Endothelial cell of umbilical vein (primary cell): ENCODE measurements around the gene FAXDC2. TPM values are rescaled to one million over a fixed set of nuclear protein-coding genes. Genes with fewer than 3 reads are reported as not detected.
A peak's percentile ranks its signal among the peaks of the same experiment; 100 is the strongest.

ENCODE experiments used
- BruUV-seq: library from RNA; stranded (reverse); fragments of 400-500 nt; replicated peaks from 2 replicates; lab custom pipeline; 2021; lab: Mats Ljungman, UMichigan
- CTCF ChIA-PET: fragments of 300-600, 350-600 bp; sonication (Branson Sonifier 250); formaldehyde crosslinking; loops from one replicate; lab custom pipeline; 2021; ENCODE audit warnings: antibody characterized with exemption, inconsistent platforms; lab: Charles Lee
- POLR2A ChIA-PET: fragments of 300-600, 350-600 bp; sonication (Branson Sonifier 250); formaldehyde crosslinking; loops from one replicate; lab custom pipeline; 2021; ENCODE audit warnings: antibody characterized with exemption, inconsistent platforms; lab: Charles Lee
- DNase-seq: peaks from one replicate; pipeline ENCODE4 v3.0.0-alpha.2; 2011; ENCODE audit warnings: low read depth, low spot score
- FAIRE-seq: peaks from 2 replicates; lab custom pipeline; 2011; peaks lifted over from hg19 to GRCh38; lab: Jason Lieb, UNC
- H2AFZ ChIP-seq: 2 replicates; pipeline ENCODE4 v1.6.0; 2012; ENCODE audit warnings: low read depth, low read length, control low read depth, inconsistent platforms
- H3K27ac ChIP-seq: 2 replicates; pipeline ENCODE4 v1.5.1; 2011; ENCODE audit warnings: low read depth, mild to moderate bottlenecking, control low read depth, low read length, moderate library complexity; ENCODE audit not compliant: insufficient read depth
- H3K27me3 ChIP-seq, 2 experiments: 2 replicates each; pipeline versions ENCODE4 v1.6.0 to v1.6.1; 2011; ENCODE audit warnings: low read length in 2 of 2, mixed read lengths in 1 of 2; ENCODE audit not compliant: control insufficient read depth in 2 of 2, insufficient read depth in 2 of 2
- H3K36me3 ChIP-seq, 2 experiments: 2 replicates in 1 of 2; 3 replicates in 1 of 2; pipeline ENCODE4 v1.5.1; 2011; ENCODE audit warnings: low read length in 2 of 2, mild to moderate bottlenecking in 1 of 2, moderate library complexity in 1 of 2; ENCODE audit not compliant: control insufficient read depth in 2 of 2, insufficient read depth in 2 of 2; ENCODE audit errors: extremely low read depth in 1 of 2
- H3K4me1 ChIP-seq: 3 replicates; pipeline ENCODE4 v1.5.1; 2011; ENCODE audit warnings: mild to moderate bottlenecking, low read length; ENCODE audit not compliant: control insufficient read depth, insufficient read depth; ENCODE audit errors: extremely low read depth
- H3K4me2 ChIP-seq: 2 replicates; pipeline ENCODE4 v1.6.1; 2011; ENCODE audit warnings: low read length, control low read depth, mixed read lengths; ENCODE audit not compliant: insufficient read depth
- H3K4me3 ChIP-seq, 3 experiments: fragments of 200-600 bp in 1 of 3; sonication (generic), shearing (Covaris generic) in 1 of 3; replicated peaks in 1 of 3; 2 replicates each; pipeline ENCODE4 v1.5.1; 2011 to 2016; ENCODE audit warnings: control low read depth in 3 of 3, low read length in 3 of 3, mild to moderate bottlenecking in 2 of 3, inconsistent platforms in 1 of 3, low read depth in 1 of 3, moderate library complexity in 1 of 3; ENCODE audit not compliant: insufficient read depth in 1 of 3
- H3K79me2 ChIP-seq: 2 replicates; pipeline ENCODE4 v1.6.0; 2012; ENCODE audit warnings: low read length, inconsistent platforms; ENCODE audit not compliant: control insufficient read depth, insufficient read depth
- H3K9ac ChIP-seq: replicated peaks from 2 replicates; pipeline ENCODE3; 2011; ENCODE audit warnings: low read length, control low read depth; ENCODE audit not compliant: insufficient read depth; ENCODE audit errors: extremely low read depth
- H3K9me1 ChIP-seq: replicated peaks from 3 replicates; pipeline ENCODE4 v1.6.0; 2011; ENCODE audit warnings: mild to moderate bottlenecking, low read length; ENCODE audit not compliant: control insufficient read depth, insufficient read depth; ENCODE audit errors: extremely low read depth
- H3K9me3 ChIP-seq: replicated peaks from 2 replicates; pipeline ENCODE4 v1.5.1; 2012; ENCODE audit warnings: low read length, inconsistent platforms; ENCODE audit not compliant: control insufficient read depth, insufficient read depth
- H4K20me1 ChIP-seq: replicated peaks from 2 replicates; pipeline ENCODE3; 2011; ENCODE audit warnings: mild to moderate bottlenecking, low read length; ENCODE audit not compliant: control insufficient read depth, insufficient read depth; ENCODE audit errors: extremely low read depth
- EZH2 ChIP-seq: IDR thresholded peaks from 2 replicates; pipeline ENCODE4 v1.6.1; 2012; ENCODE audit warnings: borderline replicate concordance, low read depth, mild to moderate bottlenecking, moderate library complexity, low read length, inconsistent platforms; ENCODE audit not compliant: severe bottlenecking
- FOS ChIP-seq: IDR thresholded peaks from 2 replicates; pipeline ENCODE4 v1.6.1; 2011; ENCODE audit warnings: mild to moderate bottlenecking, low read length, moderate library complexity, borderline replicate concordance; ENCODE audit not compliant: insufficient read depth
- GATA2 ChIP-seq: IDR thresholded peaks from 2 replicates; pipeline ENCODE4 v1.7.0; 2011; ENCODE audit warnings: low read depth, mild to moderate bottlenecking, moderate library complexity, mixed read lengths, low read length; ENCODE audit not compliant: insufficient read length, insufficient read depth
- JUN ChIP-seq: IDR thresholded peaks from 2 replicates; pipeline ENCODE4 v1.6.1; 2011; ENCODE audit warnings: borderline replicate concordance, low read depth; ENCODE audit not compliant: insufficient read length, insufficient read depth
- POLR2A ChIP-seq: IDR thresholded peaks from 2 replicates; pipeline ENCODE4 v1.6.1; 2012; ENCODE audit warnings: low read depth, mild to moderate bottlenecking, control low read depth, low read length
- dilution Hi-C: fragments of 300-500 bp; cut with MboI; formaldehyde crosslinking; loops from one replicate; pipeline ENCODE4 v1.15.0; 2019; ENCODE audit warnings: low sequenced_read_pairs; ENCODE audit not compliant: extremely low pct_ligation_motif_present
- intact Hi-C: fragments of 100-400 bp; cut with micrococcal nuclease; formaldehyde crosslinking; loops from one replicate; pipeline ENCODE4 v1.10.0; 2022
- polyA plus RNA-seq, 4 experiments: library from polyadenylated mRNA; depleted of rRNA in 3 of 4; stranded (reverse) in 3 of 4; unstranded in 1 of 4; fragments of >200 nt; gene quantifications; 2 replicates each; pipeline versions ENCODE4 v1.2.1 to v1.2.3, GENCODE V29; 2011 to 2012; ENCODE audit warnings: missing spikeins in 1 of 4
- total RNA-seq: library from RNA; stranded (reverse); gene quantifications from 2 replicates; pipeline ENCODE4 v1.2.3, GENCODE V29; 2021
- TF ChIP-seq, protein P1 (sequence below), 2 donors: IDR thresholded peaks; 1 replicate in 1 of 2; 2 replicates in 1 of 2; pipeline ENCODE4 v1.5.1; 2011; ENCODE audit warnings: low read length in 2 of 2, mild to moderate bottlenecking in 2 of 2, moderate library complexity in 2 of 2, control low read depth in 1 of 2, inconsistent platforms in 1 of 2, low read depth in 1 of 2; ENCODE audit not compliant: insufficient read depth in 1 of 2; ENCODE audit errors: extremely low read depth in 1 of 2
- TF ChIP-seq, protein P2 (sequence below): IDR thresholded peaks from 2 replicates; pipeline ENCODE4 v1.6.1; 2011; ENCODE audit not compliant: insufficient read depth, insufficient read length

Gene FAXDC2
- total and polyA plus RNA-seq, 2 donors (not counting 3 experiments of a cell fraction or from before 2014, with no cell fraction given), result 8.3 to 12.0 TPM

DNA sequence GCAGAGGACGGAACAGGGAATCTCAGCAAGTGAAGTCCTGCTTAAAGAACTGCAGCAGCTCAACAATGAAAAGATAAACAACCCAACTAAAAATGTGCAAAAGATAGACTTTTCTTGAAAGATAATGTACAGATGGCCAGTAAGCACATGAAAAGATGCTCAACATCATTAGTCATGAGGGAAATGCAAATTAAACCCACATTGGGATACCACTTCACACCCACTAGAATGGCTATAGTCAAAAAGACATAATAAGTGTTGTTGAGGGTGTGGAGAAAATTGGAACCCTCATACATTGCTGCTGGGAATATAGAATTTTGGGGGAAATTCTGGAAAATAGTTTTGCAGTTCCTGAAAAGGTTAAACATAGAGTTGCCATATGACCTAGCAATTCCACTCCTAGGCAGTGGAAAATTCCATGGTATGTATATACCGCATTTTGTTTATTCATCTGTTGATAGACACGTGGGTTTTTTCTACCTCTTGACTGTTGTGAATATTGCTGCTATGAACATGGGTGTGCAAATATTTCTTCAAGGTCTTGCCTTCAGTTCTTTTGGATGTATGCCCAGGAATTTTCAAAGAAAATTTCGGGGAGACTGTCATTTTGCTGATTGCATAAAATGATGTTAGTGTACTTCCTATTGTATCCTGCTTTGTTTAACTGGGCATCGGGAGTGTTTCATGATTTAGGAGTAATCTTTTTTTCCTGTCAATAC lies 15.2 kb upstream of the FAXDC2 start:
- Histone ChIP-seq H3K4me1 (peaks cover 9% of the 10 kb centered on the region), H3K9me1 (no peaks in the 10 kb centered on the region), H3K4me3 (no peak overlapping the region), H2AFZ (no peak overlapping the region), H4K20me1 (peaks cover 3% of the 10 kb centered on the region), H3K27ac (no peak overlapping the region), H3K27me3 (no peaks in the 10 kb centered on the region), H3K9ac (no peak overlapping the region), H3K79me2 (peaks cover 49% of the 10 kb centered on the region), H3K36me3 (peaks cover 14 to 17% of the 10 kb centered on the region in 2 experiments), H3K4me2 (no peak overlapping the region), H3K9me3 (no peaks in the 10 kb centered on the region)
- CTCF ChIA-PET, result no interaction called here
- POLR2A ChIA-PET, result no interaction called here
- intact Hi-C loops, result no loop called here
- no peak for DNase-seq
- FAIRE-seq, result no peak
- dilution Hi-C loops, result no loop called here
- TF ChIP-seq JUN, result no peak
- no peak for TF ChIP-seq EZH2
- no TSS peak for BruUV-seq

DNA sequence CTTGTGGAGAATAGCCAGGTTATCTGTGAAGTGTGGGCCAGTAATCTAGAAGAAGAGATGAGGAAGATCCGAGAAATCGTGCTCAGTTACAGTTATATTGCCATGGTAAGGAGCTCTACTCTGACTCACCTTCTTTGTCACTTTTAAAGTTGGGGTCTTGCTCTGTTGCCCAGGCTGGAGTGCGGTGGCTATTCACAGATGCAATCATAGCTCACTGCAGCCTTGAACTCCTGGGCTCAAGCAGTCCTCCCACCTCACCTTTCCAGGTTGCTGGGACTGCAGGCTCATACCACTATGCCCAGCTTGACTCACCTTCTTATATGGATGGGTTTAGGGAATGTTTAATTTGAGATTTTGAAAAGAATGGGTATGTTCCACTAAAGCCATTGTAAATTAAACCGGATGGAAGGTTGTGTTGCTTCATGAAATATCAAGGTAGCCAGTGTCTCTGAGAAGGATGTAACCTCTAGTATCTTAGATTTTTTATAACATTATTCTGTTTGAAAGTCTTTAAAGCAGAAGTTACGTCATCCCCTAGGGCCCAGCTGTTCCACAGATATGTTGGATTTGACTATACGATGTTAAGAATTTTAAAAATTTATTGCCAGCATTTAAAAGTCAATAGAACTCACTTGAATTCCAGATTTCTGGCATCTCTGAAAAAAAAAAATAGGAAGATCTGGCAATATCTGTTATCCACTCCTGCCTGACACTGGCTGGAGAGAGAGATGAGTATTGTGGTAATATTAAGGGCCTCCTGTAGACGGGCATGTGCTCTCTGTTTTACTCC lies 13.1 kb upstream of the FAXDC2 start:
- no peak overlapping the region for H3K4me2 ChIP-seq
- dilution Hi-C loops, result no loop called here
- peak; percentile 26 for FAIRE-seq

More for the DNA sequence above, 13.1 kb upstream of the FAXDC2 start:
- no TSS peak for BruUV-seq
- Histone ChIP-seq H3K36me3 (peaks cover 13% of the 10 kb centered on the region in 2 experiments), H3K9me3 (no peaks in the 10 kb centered on the region), H3K9ac (no peak overlapping the region), H3K27me3 (no peaks in the 10 kb centered on the region), H3K4me1 (peaks cover 20% of the 10 kb centered on the region), H3K79me2 (peaks cover 69% of the 10 kb centered on the region), H2AFZ (no peak overlapping the region), H3K4me3 (no peak overlapping the region), H3K9me1 (no peaks in the 10 kb centered on the region), H3K27ac (no peak overlapping the region), H4K20me1 (peaks cover 3% of the 10 kb centered on the region)
- CTCF ChIA-PET, result no interaction called here
- TF ChIP-seq, protein P1, sequence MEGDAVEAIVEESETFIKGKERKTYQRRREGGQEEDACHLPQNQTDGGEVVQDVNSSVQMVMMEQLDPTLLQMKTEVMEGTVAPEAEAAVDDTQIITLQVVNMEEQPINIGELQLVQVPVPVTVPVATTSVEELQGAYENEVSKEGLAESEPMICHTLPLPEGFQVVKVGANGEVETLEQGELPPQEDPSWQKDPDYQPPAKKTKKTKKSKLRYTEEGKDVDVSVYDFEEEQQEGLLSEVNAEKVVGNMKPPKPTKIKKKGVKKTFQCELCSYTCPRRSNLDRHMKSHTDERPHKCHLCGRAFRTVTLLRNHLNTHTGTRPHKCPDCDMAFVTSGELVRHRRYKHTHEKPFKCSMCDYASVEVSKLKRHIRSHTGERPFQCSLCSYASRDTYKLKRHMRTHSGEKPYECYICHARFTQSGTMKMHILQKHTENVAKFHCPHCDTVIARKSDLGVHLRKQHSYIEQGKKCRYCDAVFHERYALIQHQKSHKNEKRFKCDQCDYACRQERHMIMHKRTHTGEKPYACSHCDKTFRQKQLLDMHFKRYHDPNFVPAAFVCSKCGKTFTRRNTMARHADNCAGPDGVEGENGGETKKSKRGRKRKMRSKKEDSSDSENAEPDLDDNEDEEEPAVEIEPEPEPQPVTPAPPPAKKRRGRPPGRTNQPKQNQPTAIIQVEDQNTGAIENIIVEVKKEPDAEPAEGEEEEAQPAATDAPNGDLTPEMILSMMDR (IDR thresholded peaks at IDR 0.05; ENCODE audit: extremely low read depth in 1 of 2, insufficient read depth in 1 of 2, low read depth in 1 of 2, low read length in 2 of 2), result no peak
- TF ChIP-seq, protein P2, sequence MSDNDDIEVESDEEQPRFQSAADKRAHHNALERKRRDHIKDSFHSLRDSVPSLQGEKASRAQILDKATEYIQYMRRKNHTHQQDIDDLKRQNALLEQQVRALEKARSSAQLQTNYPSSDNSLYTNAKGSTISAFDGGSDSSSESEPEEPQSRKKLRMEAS, result no peak
- TF ChIP-seq GATA2 (no peak), POLR2A (no peak), FOS (no peak)
- POLR2A ChIA-PET, result no interaction called here
- DNase-seq, result no peak
- intact Hi-C loops, result no loop called here
